ENCODE measurements around the gene CCT5. TPM values are rescaled to one million over a fixed set of nuclear protein-coding genes. Genes with fewer than 3 reads are reported as not detected.

CCT5 gene
- 486 TPM for polyA plus RNA-seq (2013, experiment 1 of 2; ENCODE audit: insufficient read length)
- 201 TPM for polyA plus RNA-seq (2013, experiment 2 of 2; ENCODE audit: insufficient read length)

DNA sequence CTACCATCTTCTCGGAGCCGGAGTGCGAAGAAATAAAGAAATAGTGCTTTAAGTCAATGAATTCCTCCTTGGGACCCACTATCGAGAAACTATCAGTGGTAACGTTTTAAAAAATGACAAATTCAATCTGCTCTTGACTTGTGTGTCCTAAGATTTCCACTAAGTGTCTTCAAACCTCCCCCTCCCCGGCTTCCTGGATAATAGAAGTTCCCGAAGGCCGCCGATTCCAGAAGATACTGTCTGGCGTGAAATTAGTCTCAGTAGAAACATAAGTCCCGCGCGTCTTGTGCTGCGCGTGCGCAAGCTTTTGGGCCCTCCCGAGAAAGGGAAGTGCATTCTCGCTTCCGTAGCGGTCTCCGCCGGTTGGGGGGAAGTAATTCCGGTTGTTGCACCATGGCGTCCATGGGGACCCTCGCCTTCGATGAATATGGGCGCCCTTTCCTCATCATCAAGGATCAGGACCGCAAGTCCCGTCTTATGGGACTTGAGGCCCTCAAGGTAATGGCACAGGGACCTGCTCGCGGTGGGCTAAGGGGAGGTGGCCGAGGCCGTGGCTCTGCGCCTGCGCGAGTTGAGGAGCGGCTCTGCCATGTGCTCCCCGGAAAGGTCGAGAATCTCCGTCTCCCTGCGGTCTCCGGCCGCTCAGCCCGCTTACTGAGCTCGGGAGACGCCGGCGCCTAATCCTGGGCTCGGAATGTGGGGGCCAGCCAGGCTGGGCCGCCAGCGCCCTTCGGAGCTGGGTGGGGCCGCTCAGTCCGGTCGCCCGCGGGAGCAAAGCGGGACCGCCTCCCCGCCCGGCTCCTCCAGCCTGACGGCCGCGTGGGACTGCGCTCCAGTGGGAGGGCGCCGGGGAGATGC, at the start of gene CCT5:
Gene CCT5, plus strand, starts transcription at position 333 of the 858 bp plus-strand sequence. Its CDS starts 61 bp downstream, at position 394.
- DNase-seq, result peak; percentile 98

DNA sequence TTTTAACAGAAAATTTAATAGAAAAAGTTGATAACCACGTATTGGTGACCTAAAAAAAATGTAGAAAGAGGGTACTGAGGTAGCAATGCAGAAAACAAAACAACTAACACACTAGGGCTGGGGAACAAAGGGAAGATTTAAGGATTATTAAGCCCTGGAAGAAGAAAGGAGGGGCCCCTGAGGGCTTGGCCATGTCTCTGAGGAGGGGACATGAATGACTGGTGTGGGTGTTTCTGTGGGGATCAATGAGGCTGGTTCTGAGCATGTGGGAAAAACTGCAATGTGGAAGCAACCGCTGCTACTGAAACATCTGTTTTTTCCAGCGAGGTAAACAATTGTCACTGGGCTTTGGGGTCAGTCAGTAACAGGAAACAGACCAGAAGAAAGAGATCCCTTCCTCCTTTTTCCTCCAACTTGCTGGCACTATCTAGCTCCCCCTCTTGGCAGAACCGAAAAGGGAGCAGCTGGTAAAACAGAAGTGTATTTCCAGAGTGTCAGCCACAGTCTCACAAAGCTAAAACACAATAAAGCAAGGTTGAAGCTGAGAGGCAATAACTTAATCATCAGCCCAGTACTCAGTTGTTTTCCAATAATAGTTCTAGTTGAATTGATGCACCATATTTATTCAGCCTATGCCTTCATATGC, 48.7 kb upstream of the CCT5 start:
- no peak for DNase-seq

DNA sequence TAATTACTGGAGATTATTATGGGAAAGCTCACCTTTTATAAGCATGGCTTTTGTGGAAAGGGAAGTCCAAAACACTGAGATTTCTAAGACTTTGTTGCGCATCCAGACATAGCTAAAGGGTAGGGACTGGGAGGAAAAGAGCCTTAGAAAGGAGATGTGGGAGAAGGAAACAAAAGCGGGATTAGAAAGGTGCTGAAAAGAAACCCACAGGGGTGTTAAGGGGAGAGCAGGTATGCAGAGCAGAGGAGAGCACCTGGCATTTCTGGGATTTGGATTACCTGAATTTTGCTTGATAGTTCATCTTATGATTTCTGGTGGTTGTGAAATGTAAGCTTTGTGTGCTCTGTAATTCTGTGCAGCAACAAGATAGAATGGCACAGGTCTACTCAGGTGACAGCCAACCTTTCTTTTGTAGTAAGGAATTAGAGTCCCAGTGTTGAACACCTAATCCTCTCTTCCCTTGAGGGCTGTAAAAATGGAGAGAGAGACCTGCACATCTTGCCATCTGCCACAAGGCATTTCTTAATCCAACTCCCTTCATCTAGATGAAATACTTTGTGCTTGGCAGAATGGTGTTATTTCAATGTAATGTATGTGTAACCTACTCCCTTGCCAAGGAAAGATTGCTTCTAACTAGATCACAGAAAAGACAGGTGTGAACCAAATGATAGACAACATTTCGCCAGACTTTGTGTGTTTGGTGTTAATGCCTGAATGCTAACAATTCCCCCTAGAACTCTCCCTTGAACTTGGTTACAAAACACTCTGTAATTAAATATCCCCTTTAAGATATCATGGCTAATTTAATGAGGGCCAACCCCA, 47.8 kb upstream of the CCT5 start:
- DNase-seq, result no peak

DNA sequence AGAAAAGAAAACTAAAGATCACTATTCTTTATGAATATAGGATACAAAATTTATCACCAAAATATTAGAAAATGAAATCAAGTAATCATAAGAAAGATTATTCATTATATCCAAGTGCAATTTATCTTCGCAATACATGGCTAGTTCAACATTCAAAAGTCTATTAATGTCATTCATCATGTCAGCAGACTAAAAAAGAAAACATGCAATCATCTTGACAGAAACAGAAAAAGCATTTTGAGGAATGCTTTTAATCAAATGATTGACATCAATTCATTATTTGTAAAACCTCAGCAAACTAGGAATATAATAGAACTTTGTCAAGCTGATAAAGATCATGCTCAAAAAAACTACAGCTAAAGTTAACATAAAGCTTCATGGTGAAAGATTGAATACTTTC, 41.1 kb upstream of the CCT5 start:
- no peak for DNase-seq

DNA sequence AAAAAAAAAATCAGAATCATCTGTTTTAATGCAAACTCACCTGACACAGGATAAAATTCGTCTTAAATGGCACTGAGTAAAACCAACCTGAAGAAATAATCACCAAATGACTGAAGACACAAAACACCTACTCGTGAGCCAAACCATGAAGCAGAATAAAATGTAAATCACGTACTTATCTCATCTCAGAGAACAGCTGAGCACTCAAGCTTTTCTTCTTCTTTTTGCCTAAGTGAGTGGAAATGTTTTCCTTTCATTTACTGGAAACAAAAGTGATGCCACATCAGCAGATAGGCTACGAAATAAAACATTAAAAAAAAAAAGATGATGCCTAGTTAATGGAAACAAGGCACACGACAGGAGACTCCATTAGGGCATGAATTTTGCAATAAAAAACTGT, 36.8 kb upstream of the CCT5 start:
- DNase-seq, result no peak

DNA sequence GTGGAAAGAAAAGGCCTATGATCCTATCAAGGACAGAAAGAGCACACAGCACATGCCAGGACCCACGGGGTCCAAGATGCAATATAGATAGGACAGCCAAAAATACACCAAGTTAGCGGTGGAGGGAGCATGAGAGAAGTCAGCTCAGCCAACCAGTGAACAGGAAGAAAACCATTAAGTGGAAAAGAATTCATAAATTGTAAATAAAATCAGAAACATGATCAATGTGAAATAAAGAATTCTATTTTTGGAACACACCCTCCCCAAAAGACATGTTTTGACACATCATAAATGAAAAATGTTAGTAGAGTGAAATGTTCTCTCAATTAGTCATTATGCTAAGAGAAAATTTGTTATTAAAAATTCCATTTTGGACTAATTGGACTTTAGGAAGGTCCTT, 36.0 kb upstream of the CCT5 start:
- DNase-seq, result peak; percentile 65

DNA sequence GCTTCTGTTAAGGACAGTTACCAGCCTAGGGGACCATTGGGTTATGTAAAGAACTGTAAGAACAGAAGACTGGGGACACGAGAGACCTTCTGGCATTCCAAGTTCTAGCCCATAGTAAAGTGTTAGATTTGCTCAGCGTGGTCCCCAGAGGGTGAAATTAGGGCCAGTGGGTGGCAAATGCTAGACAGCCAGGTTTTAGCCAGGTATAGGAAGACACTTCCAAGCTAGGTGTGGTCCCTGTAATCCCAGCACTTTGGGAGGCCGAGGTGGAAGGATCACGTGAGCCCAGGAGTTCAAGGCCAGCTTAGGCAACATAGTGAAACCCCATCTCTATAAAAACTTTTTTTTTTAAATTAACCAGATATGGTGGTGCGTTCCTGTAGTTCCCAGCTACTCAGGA, 34.7 kb upstream of the CCT5 start:
- DNase-seq, result no peak

DNA sequence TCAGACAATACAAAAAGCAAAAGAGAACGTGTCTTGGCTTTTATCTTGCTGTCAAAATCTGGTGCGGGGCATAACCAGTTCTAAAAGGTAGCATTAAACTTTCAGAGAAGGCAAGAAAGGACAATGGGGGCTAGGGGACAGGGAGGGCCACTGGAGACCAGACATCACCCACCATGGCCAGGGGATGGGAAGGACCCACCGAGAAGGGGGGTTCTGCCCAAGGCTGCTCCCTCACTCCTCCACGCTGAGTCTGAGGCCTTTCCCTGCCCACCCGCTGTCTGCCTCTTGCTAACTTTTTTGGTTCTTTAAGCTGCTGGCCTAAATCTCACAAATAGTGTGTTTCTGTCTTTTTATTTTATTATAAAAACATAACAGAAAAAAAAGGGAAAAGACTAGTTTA, 34.0 kb upstream of the CCT5 start:
- no peak for DNase-seq

DNA sequence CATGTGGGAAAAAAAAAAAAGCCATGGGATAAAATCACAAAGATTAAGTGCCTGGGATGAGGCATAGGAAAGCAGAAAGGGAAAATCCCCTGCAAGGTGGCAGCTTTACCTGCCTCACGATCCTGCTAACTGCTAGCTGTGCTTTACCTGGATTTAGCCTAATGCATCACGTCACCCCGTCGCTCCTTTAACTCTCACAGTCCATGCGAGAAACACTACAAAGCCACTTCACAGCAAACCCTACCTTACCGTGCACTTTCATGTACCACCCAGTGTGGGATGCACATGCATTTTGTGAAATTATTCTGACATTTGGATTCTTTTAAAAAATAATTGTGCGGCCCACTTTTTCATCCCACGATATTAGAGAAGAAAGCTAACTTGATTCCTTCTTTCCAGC, 31.4 kb upstream of the CCT5 start:
- DNase-seq, result no peak

DNA sequence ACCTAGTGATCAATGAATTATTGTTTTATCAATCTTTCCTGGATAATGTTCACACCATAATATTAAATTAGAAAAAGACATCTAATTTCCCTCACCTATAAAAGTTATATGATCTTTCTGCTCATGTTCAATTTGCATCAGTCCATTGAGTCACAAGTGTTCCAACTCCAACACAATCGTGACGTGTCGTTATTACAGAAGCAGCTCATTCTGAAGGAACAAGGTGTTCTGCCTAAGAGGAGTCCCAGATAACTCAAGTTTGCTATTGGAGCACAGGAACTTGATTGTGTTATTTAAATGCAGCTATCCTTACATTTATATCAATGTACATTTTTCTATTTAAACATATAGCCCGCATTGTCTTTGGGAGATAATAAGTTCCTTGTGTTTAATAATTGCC, 31.0 kb upstream of the CCT5 start:
- DNase-seq, result no peak

DNA sequence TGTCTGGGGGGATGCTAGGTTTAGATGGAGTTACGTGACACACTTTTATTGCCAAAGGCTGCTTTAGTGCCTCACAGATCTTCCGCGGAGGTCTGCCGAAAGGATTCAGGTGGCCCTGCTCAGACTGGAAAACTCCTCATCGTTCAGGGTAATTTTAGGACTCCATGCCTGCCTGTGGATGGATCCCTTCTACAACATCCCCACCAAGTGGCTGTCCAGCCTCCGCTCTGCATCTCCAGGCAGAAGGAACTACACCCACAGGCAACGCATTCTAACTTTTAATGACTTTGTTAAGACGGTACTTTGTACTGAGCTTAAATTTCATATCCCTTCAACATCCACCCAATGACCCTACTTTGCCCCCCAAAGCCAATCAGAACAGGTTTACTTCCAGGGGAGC, 29.8 kb upstream of the CCT5 start:
- DNase-seq, result no peak

DNA sequence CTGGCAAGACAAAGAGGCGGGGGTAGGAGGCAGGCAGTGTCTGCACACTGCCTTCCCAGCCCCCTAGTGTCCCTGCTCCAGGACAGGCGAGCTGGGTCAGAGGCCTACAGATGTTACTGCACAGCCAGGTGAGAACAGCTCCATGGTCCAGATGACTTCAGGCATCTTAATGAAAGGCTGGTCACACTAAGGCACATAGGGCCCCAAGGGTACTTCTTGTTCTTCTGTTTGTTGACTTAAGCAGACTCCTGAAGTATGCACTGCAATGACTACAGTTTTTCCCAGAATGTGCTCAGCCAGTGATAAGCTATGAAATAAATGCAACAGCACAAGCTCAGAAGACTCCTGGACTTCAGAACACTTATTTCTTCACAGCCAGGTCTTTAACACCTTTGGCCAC, 27.8 kb upstream of the CCT5 start:
- peak; percentile 39 for DNase-seq

DNA sequence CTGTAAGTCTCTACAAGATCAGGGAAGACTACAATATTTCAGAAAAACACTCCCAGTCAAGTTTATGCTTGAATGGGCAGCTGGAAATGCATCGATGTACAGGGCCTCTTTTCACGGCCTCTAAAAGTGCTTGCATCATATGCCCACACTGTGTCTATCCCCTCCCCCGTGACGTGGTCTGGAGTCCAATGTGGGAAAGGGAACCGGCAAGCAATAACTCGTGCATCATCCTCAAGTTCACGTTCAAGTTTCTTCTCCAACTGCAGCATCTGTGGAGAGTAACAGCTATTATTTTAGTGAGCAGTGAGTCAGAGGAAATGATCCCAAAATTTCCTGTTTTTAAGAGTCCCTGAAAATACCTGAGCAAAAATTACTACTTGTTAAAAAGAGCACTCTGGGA, 22.7 kb upstream of the CCT5 start:
- DNase-seq, result peak; percentile 68

DNA sequence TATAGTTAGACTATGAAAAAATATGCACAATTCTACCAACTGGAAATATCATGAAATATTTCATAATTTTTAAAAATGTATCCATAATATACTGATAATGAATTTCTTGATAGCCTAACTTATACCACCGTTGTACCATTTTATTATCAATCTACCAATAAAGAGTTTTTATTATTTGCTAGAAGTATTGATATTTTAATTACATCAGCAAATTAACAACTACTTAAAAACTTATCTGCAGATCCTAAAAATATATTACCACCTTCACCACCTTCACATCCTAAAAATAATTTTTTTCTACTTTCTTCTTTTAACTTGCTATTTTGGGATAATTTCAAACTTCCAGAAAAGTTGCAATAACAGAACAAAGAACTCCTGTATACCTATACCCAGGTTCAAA, 21.8 kb upstream of the CCT5 start:
- DNase-seq, result no peak

DNA sequence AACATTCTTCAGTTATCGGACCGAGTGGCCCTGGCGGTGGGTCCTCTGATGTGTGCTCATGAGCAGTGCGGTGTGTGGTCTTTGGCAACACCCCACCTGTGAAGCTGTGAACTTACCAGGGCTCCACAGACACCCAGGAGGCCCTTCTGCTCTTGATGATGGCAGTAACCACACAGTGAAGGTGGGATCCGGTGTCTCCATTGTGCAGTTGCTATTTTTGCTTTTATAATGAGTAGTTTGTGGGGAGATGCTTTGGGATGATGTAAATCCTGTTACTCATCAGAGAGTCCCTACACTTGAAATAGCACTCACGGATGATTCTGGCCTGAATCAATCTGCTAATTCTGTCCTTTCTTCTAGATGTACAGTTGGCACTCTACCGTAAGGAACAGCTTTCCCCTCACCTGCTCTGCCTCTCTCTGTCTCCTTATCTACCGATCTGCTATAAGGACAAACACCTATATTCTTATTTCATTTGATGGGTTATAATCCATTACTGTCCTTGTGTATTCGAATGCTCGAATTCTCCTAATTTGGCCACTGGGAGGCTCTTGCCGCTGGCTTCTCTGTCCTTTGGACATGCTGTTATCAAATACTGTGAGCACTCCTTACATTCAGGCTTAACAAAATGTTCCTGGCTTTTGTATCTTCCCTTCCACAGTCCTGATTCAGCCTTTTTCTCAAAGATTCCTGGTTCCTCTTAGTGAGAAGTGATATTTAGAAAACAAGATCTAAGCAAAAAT, 20.6 kb upstream of the CCT5 start:
- DNase-seq, result peak; percentile 92

DNA sequence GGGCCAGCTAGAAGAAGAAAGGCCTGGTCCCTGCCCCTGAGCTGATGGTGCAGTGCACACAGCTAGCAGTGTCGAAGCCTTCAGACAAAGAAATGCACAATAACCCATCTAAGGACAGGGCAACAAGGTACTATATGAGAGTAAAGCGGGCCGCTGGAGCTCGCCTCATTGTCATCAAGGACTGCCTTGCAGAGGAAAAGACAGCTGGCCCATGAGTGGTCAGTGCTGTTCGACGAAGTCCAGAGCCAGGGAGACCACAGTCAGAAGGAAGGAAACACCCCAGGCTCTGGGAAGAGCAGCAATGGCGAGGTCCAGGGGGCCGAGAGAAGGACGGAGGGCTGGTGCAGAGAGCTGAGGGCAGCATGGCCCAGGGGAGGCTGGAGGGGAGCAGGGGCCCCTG, 17.7 kb upstream of the CCT5 start:
- no peak for DNase-seq

DNA sequence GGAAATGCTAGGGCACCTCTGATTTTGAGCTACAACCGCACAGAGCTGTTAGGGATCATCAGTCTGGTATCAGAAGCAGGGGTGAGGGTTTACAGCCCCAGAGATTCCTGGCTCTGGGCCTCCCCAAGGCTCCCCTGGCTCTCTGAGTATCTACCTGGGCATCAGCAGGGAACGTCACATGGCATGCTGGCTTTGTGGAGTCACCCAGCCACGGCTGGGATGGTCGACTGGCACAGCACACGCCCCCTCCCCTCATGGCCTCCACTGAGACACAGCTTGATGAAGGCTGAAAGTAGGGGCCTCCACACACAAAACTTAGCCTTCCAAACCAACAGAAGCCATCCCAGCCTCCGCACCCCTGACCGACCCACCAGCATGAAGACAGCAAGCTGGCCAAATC, 17.1 kb upstream of the CCT5 start:
- DNase-seq, result no peak

DNA sequence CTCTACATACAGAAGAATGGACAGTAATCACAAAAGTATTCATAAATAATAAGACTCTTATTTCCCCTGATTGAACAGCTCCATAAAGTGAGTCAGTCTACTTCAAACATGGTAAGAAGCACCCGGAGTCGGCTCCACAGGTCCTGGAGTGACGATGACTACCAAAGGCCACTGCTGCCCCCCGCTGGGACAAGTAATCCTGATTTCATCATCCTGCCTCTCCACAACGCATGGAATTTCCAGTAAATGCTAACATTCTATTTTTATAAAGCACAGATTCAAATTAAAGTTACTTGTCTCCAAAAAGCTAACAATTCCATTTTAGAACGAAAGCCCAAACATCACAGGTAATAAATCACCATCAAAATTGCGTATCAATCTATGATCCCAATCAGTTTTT, 16.6 kb upstream of the CCT5 start:
- peak; percentile 98 for DNase-seq

DNA sequence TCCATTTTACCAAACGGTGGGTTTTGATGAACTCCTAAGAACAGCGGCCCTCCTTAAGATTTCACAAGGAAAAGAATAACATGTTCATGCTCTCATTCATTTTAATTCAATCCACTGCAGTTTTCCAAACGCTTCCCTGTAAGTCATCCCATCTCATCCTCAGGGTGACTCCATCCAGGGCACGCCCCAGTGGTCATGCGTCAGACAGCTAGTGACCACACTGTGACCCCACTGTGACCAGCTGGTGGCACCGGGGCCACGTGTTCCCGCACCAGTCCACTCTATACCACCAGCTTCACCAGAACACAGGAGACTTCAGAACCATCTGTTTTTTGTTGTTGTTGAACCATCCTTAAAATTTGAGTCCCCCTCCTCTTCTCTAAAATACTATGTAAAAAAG, 14.7 kb upstream of the CCT5 start:
- DNase-seq, result no peak

DNA sequence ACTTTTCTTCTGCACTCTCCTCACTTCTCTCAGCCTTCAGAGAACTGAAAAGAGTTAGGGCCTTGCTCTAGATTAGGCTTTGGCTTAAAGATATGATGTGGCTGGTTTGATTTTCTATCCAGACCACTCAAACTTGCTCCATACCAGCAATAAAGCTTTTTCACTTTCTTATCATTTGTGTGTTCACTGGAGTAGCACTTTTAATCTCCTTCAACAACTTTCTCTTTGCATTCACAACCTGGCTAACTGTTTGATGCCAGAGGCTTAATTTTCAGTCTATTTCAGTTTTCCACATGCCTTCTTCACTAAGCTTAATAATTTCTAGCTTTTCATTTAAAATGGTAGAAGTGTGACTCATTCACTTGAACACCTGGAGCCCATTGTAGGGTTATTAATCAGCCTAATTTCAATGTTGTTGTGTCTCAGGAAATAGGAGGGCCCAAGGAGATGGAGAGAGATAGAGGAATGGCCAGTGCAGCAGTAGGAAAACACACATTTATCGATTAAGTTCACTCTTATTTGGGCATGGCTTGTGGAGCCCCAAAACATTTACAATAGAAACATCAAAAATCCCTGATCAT, 6.3 kb upstream of the CCT5 start:
- no peak for DNase-seq

DNA sequence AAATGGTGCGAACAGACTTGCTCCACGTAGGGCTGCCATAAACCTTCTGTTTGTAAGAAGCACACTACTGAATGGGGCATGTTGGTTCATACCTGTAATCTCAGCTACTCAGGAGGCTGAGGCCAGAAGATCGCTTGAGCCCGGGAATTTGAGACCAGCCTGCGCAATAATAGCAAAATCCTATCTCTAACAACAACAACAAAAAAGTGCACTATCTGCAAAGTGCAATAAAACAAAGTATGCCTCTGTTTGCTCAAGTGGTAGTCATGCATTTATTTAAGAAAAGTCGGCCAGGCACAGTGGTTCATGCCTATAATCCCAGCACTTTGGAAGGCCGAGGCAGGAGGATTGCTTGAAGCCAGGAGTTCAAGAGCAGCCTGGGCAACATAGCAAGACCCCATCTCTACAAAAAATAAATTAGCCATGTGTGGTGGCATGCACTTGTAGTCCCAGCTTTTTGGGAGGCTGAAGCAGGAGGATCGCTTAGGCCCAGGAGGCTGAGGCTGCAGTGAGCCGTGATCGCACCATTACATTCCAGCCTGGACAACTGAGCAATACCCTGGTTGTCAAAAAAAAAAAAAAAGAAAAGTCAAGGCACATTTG, 5.6 kb upstream of the CCT5 start:
- no peak for DNase-seq

DNA sequence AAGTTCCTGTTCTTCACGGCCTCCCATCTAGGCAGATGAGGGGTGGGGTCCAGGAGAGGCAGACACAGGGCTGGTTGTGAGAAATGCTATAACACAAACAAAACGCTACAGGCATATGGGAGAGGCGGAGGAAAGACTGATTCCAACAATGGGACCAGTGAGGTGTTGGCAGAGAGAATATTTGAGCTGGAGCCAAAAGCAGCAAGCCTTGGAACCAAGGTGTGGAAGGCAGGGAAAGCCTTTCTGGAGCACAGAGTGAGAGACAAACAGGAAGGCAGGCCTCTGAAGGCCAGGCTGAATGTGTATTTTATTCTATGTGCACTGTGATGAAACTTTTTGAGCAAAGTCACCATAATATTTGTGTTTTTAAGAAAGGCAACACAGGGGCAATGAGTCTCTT, 3.3 kb upstream of the CCT5 start:
- no peak for DNase-seq
